Panc1 (cell line): Measurements from ENCODE around the gene LRP1B. TPM values are rescaled to one million over a fixed set of nuclear protein-coding genes. Genes with fewer than 3 reads are reported as not detected.
"Not testable (repeated sequence)": the region's sequence is repeated elsewhere in the genome, so short reads cannot be mapped to it uniquely, and the experiment has no call there.

Source experiments
- ATAC-seq: fragments of 200-7000 bp; cut with Tn5 transposase; 2 replicates; pipeline ENCODE4 v1.9.1; 2020; ENCODE audit warnings: mild to moderate bottlenecking, moderate library complexity
- BruUV-seq: library from RNA; stranded (reverse); fragments of 400-500 nt; replicated peaks from 2 replicates; lab custom pipeline; 2021; lab: Mats Ljungman, UMichigan
- CTCF ChIA-PET: fragments of 300-600 bp; sonication (Branson Sonifier 250); formaldehyde crosslinking; loops from one replicate; lab custom pipeline; 2022; ENCODE audit warnings: antibody characterized with exemption; lab: Charles Lee
- POLR2A ChIA-PET: fragments of 300-600 bp; sonication (Branson Sonifier 250); formaldehyde crosslinking; loops from one replicate; lab custom pipeline; 2022; ENCODE audit warnings: antibody characterized with exemption; lab: Charles Lee
- DNase-seq: peaks from one replicate; pipeline ENCODE4 v3.0.0-alpha.2; 2010; ENCODE audit warnings: low read depth, low spot score
- H3K27ac ChIP-seq: 2 replicates; pipeline ENCODE4 v1.5.1; 2011; ENCODE audit warnings: mild to moderate bottlenecking, low read length, inconsistent platforms
- H3K27me3 ChIP-seq: fragments of 200-500 bp; sonication (Bioruptor generic); 2 replicates; pipeline ENCODE4 v1.6.0; 2014; ENCODE audit warnings: low read length, inconsistent platforms; ENCODE audit not compliant: control insufficient read depth, insufficient read depth
- H3K36me3 ChIP-seq: fragments of 200-500 bp; sonication (Bioruptor generic); 2 replicates; pipeline ENCODE4 v1.5.1; 2014; ENCODE audit warnings: inconsistent platforms, mild to moderate bottlenecking, low read length, moderate library complexity; ENCODE audit not compliant: control insufficient read depth, insufficient read depth
- H3K4me1 ChIP-seq: 2 replicates; pipeline ENCODE4 v1.5.1; 2011; ENCODE audit warnings: inconsistent platforms, mild to moderate bottlenecking, low read length, moderate library complexity; ENCODE audit not compliant: control insufficient read depth, insufficient read depth
- H3K4me3 ChIP-seq, 2 experiments: 2 replicates each; pipeline ENCODE4 v1.5.1; 2011 to 2012; ENCODE audit warnings: low read depth in 2 of 2, low read length in 2 of 2, mild to moderate bottlenecking in 2 of 2, inconsistent platforms in 1 of 2, moderate library complexity in 1 of 2
- H3K9me3 ChIP-seq: fragments of 200-500 bp; sonication (Bioruptor generic); 2 replicates; pipeline ENCODE4 v1.5.1; 2014; ENCODE audit warnings: low read depth, mild to moderate bottlenecking, inconsistent platforms, low read length, moderate library complexity; ENCODE audit not compliant: control insufficient read depth, insufficient read depth
- CTCF ChIP-seq: fragments of 450-650 bp; IDR thresholded peaks from 2 replicates; pipeline ENCODE4 v1.5.1; 2017; ENCODE audit warnings: mild to moderate bottlenecking
- POLR2AphosphoS5 ChIP-seq: IDR thresholded peaks from 2 replicates; pipeline ENCODE4 v1.6.1; 2012; ENCODE audit warnings: mild to moderate bottlenecking, low read depth, low read length, moderate library complexity
- REST ChIP-seq, 2 experiments: IDR thresholded peaks; 2 replicates each; pipeline ENCODE4 v1.6.1; 2011 to 2012; ENCODE audit warnings: low read depth in 2 of 2, control low read depth in 1 of 2, low read length in 1 of 2, mild to moderate bottlenecking in 1 of 2, moderate library complexity in 1 of 2; ENCODE audit not compliant: insufficient read depth in 1 of 2
- SIN3A ChIP-seq: IDR thresholded peaks from 2 replicates; pipeline ENCODE4 v1.6.1; 2012; ENCODE audit warnings: low read depth, mild to moderate bottlenecking, low read length, moderate library complexity, borderline replicate concordance; ENCODE audit not compliant: insufficient read depth
- TCF7L2 ChIP-seq: IDR thresholded peaks from 2 replicates; pipeline ENCODE4 v1.6.1; 2011; ENCODE audit warnings: mild to moderate bottlenecking, low read depth, low read length, inconsistent platforms
- in situ Hi-C: cut with HindIII; loops from 2 replicates; pipeline ENCODE4 v1.10.0; 2016; ENCODE audit warnings: low sequenced_read_pairs, low pct_unique_long_range_greater_than_20kb
- intact Hi-C: fragments of 100-400 bp; cut with micrococcal nuclease; formaldehyde crosslinking; loops from one replicate; pipeline ENCODE4 v1.10.0; 2022; ENCODE audit not compliant: unreplicated experiment
- total RNA-seq: library from RNA; stranded (reverse); gene quantifications from one replicate; pipeline ENCODE4 v1.2.1, GENCODE V29; 2021; ENCODE audit not compliant: unreplicated experiment

LRP1B gene
- total RNA-seq, 1 experiment from 2014 or later = 0.54 TPM

GRCh38 chr2:140975237-140975636, 1155.6 kb downstream of the LRP1B start:
- Histone ChIP-seq H3K9me3 (no peaks in the 10 kb centered on the region), H3K27ac (no peak overlapping the region), H3K4me3 (no peak overlapping the region), H3K36me3 (no peaks in the 10 kb centered on the region), H3K27me3 (no peaks in the 10 kb centered on the region), H3K4me1 (no peaks in the 10 kb centered on the region)
- intact Hi-C loops = no loop called here
- ChIA-PET CTCF (no interaction called here), POLR2A (no interaction called here)
- DNase-seq (no peak), ATAC-seq (no peak)
- BruUV-seq = no TSS peak
- TF ChIP-seq CTCF (no peak), POLR2AphosphoS5 (no peak), SIN3A (no peak), TCF7L2 (no peak), REST (IDR thresholded peaks at IDR 0.05; ENCODE audit: insufficient read depth in 1 of 2, low read depth in 2 of 2, low read length in 1 of 2) (no peak)
- in situ Hi-C loops = no loop called here

GRCh38 chr2:140972724-140973123, 1158.1 kb downstream of the LRP1B start:
- ChIA-PET CTCF (no interaction called here), POLR2A (no interaction called here)
- Histone ChIP-seq H3K36me3 (no peaks in the 10 kb centered on the region), H3K4me3 (no peak overlapping the region), H3K27me3 (no peaks in the 10 kb centered on the region), H3K27ac (no peak overlapping the region), H3K4me1 (no peaks in the 10 kb centered on the region), H3K9me3 (no peaks in the 10 kb centered on the region)
- no peak for DNase-seq
- no peak for ATAC-seq
- BruUV-seq = no TSS peak
- in situ Hi-C loops = no loop called here
- TF ChIP-seq TCF7L2 (no peak), CTCF (no peak), REST (IDR thresholded peaks at IDR 0.05; ENCODE audit: insufficient read depth in 1 of 2, low read depth in 2 of 2, low read length in 1 of 2) (no peak), SIN3A (no peak), POLR2AphosphoS5 (no peak)
- intact Hi-C loops = no loop called here

- H3K27ac ChIP-seq, BruUV-seq, POLR2A ChIA-PET, in situ Hi-C loops, intact Hi-C loops, ATAC-seq, H3K4me3 ChIP-seq, DNase-seq, H3K9me3 ChIP-seq, H3K27me3 ChIP-seq, H3K36me3 ChIP-seq, H3K4me1 ChIP-seq, CTCF ChIA-PET: not testable (repeated sequence)
Measured at GRCh38 chr2:140964324-140964723, 1166.5 kb downstream of the LRP1B start.
